HEK293 (cell line): ENCODE measurements around the gene DYNLT3.

Experiments used
- CTCF ChIA-PET: fragments of 350-600 bp; formaldehyde crosslinking; extraction: SDS; loops from one replicate; lab custom pipeline; 2021; ENCODE audit warnings: antibody characterized with exemption; lab: Yijun Ruan, JAX
- POLR2A ChIA-PET: fragments of 300-600 bp; formaldehyde crosslinking; extraction: SDS; loops from one replicate; lab custom pipeline; 2020; ENCODE audit warnings: antibody characterized with exemption, inconsistent platforms; lab: Yijun Ruan, JAX
- H3K27ac ChIP-seq: fragments of 200-500 bp; sonication (Bioruptor generic); 2 replicates; pipeline ENCODE4 v1.5.1; 2014; ENCODE audit warnings: low read depth, low read length, control low read depth, inconsistent platforms; ENCODE audit errors: extremely low read depth
- H3K36me3 ChIP-seq, 2 experiments: fragments of 200-500 bp in 1 of 2; sonication (Bioruptor generic) in 1 of 2; 1 replicate in 1 of 2; 2 replicates in 1 of 2; pipeline ENCODE4 v1.5.1; 2014 to 2017; ENCODE audit warnings: inconsistent platforms in 2 of 2, low read length in 2 of 2; ENCODE audit not compliant: control insufficient read depth in 2 of 2, insufficient read depth in 1 of 2
- H3K4me1 ChIP-seq: fragments of 200-500 bp; sonication (Bioruptor generic); 2 replicates; pipeline ENCODE4 v1.5.1; 2014; ENCODE audit warnings: mild to moderate bottlenecking, low read length, inconsistent platforms; ENCODE audit not compliant: control insufficient read depth, insufficient read depth
- H3K4me3 ChIP-seq: 2 replicates; pipeline ENCODE4 v1.5.1; 2011; ENCODE audit warnings: low read depth, mild to moderate bottlenecking, control low read depth, low read length, moderate library complexity
- H3K9me3 ChIP-seq: fragments of 200-500 bp; sonication (Bioruptor generic); 2 replicates; pipeline ENCODE4 v1.5.1; 2014; ENCODE audit warnings: low read depth, low read length, inconsistent platforms; ENCODE audit not compliant: control insufficient read depth, insufficient read depth
- KLF7 ChIP-seq: fragments of 450-650 bp; formaldehyde crosslinking; IDR thresholded peaks from 2 replicates; pipeline ENCODE4 v1.5.1; 2016; ENCODE audit warnings: missing biosample characterization, missing genetic modification characterization, borderline replicate concordance
- SP2 ChIP-seq: fragments of 450-650 bp; formaldehyde crosslinking; IDR thresholded peaks from 2 replicates; pipeline ENCODE4 v1.5.1; 2016; ENCODE audit warnings: missing biosample characterization, missing genetic modification characterization
- YY1 ChIP-seq: fragments of 450-650 bp; formaldehyde crosslinking; IDR thresholded peaks from 2 replicates; pipeline ENCODE4 v1.5.1; 2018; ENCODE audit warnings: missing biosample characterization, missing genetic modification characterization
- ZBTB44 ChIP-seq: fragments of 450-650 bp; IDR thresholded peaks from 2 replicates; pipeline ENCODE4 v1.5.1; 2018; ENCODE audit warnings: missing biosample characterization, mild to moderate bottlenecking, missing genetic modification characterization
- ZBTB48 ChIP-seq: fragments of 450-650 bp; formaldehyde crosslinking; IDR thresholded peaks from 2 replicates; pipeline ENCODE4 v1.5.1; 2016; ENCODE audit warnings: missing biosample characterization, missing genetic modification characterization
- ZFP37 ChIP-seq: fragments of 450-650 bp; formaldehyde crosslinking; IDR thresholded peaks from 2 replicates; pipeline ENCODE4 v1.5.1; 2016; ENCODE audit warnings: missing biosample characterization, missing genetic modification characterization
- ZNF132 ChIP-seq: fragments of 450-650 bp; formaldehyde crosslinking; IDR thresholded peaks from 2 replicates; pipeline ENCODE4 v1.5.1; 2017; ENCODE audit warnings: missing biosample characterization, missing genetic modification characterization, borderline replicate concordance
- ZNF133 ChIP-seq: fragments of 450-650 bp; formaldehyde crosslinking; IDR thresholded peaks from 2 replicates; pipeline ENCODE4 v1.5.1; 2016; ENCODE audit warnings: missing biosample characterization, missing genetic modification characterization
- ZNF184 ChIP-seq: fragments of 450-650 bp; IDR thresholded peaks from 2 replicates; pipeline ENCODE4 v1.5.1; 2018; ENCODE audit warnings: missing biosample characterization, mild to moderate bottlenecking, missing genetic modification characterization
- ZNF221 ChIP-seq: fragments of 450-650 bp; formaldehyde crosslinking; IDR thresholded peaks from 2 replicates; pipeline ENCODE4 v1.5.1; 2017; ENCODE audit warnings: missing biosample characterization, missing genetic modification characterization, borderline replicate concordance
- ZNF266 ChIP-seq: fragments of 450-650 bp; formaldehyde crosslinking; IDR thresholded peaks from 2 replicates; pipeline ENCODE4 v1.5.1; 2016; ENCODE audit warnings: missing biosample characterization, missing genetic modification characterization, low read depth
- ZNF350 ChIP-seq: fragments of 450-650 bp; formaldehyde crosslinking; IDR thresholded peaks from 2 replicates; pipeline ENCODE4 v1.5.0; 2017; ENCODE audit warnings: missing biosample characterization, mild to moderate bottlenecking, missing genetic modification characterization
- ZNF354C ChIP-seq: fragments of 450-650 bp; formaldehyde crosslinking; IDR thresholded peaks from 2 replicates; pipeline ENCODE4 v1.5.1; 2016; ENCODE audit warnings: missing biosample characterization, missing genetic modification characterization, low read depth, borderline replicate concordance
- ZNF391 ChIP-seq: fragments of 450-650 bp; formaldehyde crosslinking; IDR thresholded peaks from 2 replicates; pipeline ENCODE4 v1.5.1; 2016; ENCODE audit warnings: low read depth, missing biosample characterization, missing genetic modification characterization, borderline replicate concordance
- ZNF449 ChIP-seq: fragments of 450-650 bp; formaldehyde crosslinking; IDR thresholded peaks from 2 replicates; pipeline ENCODE4 v1.5.1; 2017; ENCODE audit warnings: missing biosample characterization, mild to moderate bottlenecking, missing genetic modification characterization, moderate library complexity
- ZNF473 ChIP-seq: fragments of 450-650 bp; formaldehyde crosslinking; IDR thresholded peaks from 2 replicates; pipeline ENCODE4 v1.5.1; 2017; ENCODE audit warnings: missing biosample characterization, missing genetic modification characterization
- ZNF48 ChIP-seq: fragments of 450-650 bp; formaldehyde crosslinking; IDR thresholded peaks from 2 replicates; pipeline ENCODE4 v1.5.1; 2016; ENCODE audit warnings: missing biosample characterization, missing genetic modification characterization
- ZNF510 ChIP-seq: fragments of 450-650 bp; formaldehyde crosslinking; IDR thresholded peaks from 2 replicates; pipeline ENCODE4 v1.5.1; 2018; ENCODE audit warnings: mild to moderate bottlenecking, missing genetic modification characterization, missing biosample characterization; ENCODE audit not compliant: insufficient replicate concordance
- ZNF513 ChIP-seq: fragments of 450-650 bp; IDR thresholded peaks from 2 replicates; pipeline ENCODE4 v1.5.1; 2018; ENCODE audit warnings: missing biosample characterization, missing genetic modification characterization
- ZNF624 ChIP-seq: fragments of 450-650 bp; formaldehyde crosslinking; IDR thresholded peaks from 2 replicates; pipeline ENCODE4 v1.5.1; 2017; ENCODE audit warnings: missing biosample characterization, missing genetic modification characterization
- ZNF777 ChIP-seq: fragments of 450-650 bp; formaldehyde crosslinking; IDR thresholded peaks from 2 replicates; pipeline ENCODE4 v1.5.1; 2017; ENCODE audit warnings: missing biosample characterization, missing genetic modification characterization, borderline replicate concordance
- ZSCAN23 ChIP-seq: fragments of 450-650 bp; formaldehyde crosslinking; IDR thresholded peaks from 2 replicates; pipeline ENCODE4 v1.5.1; 2016; ENCODE audit warnings: missing biosample characterization, missing genetic modification characterization
- TF ChIP-seq, protein P1 (sequence below): fragments of 450-650 bp; formaldehyde crosslinking; IDR thresholded peaks from 2 replicates; pipeline ENCODE4 v1.5.1; 2016; ENCODE audit warnings: missing biosample characterization, missing genetic modification characterization
- TF ChIP-seq, protein P2 (sequence below): fragments of 450-650 bp; formaldehyde crosslinking; optimal IDR thresholded peaks from 2 replicates; pipeline ENCODE3; 2016; ENCODE audit warnings: missing biosample characterization, mild to moderate bottlenecking, missing genetic modification characterization
- TF ChIP-seq, protein P3 (sequence below): fragments of 450-650 bp; formaldehyde crosslinking; IDR thresholded peaks from 2 replicates; pipeline ENCODE4 v1.5.1; 2016; ENCODE audit warnings: missing biosample characterization, missing genetic modification characterization

The DYNLT3 gene

DNA sequence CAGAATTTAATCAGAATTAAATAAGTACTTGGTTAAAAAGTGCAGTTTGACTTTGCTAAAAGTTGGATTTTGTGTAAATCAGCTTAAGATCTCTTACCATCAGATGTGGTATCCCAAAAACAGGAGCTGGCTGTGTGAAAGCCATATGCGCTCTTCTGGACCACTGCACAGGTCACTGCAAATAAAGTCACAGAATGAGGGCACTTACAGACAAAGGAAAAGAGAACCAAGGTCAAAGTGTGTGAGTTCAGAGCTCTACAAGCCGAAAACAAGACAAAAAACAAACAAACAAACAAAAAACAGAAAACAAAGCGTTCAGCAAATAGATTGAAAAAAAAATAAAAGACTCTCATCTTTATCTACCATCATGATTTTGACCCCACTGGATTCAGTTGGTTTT lies 6.4 kb downstream of the DYNLT3 start (continued):
- TF ChIP-seq ZNF266 (tag by site-specific recombination) (no peak), ZBTB48 (no peak), ZNF221 (tag by site-specific recombination) (no peak), ZNF624 (no peak), KLF7 (tag by site-specific recombination) (no peak)

- CTCF ChIA-PET: interaction anchor here (0.9 to 4.2 kb wide), 3 partner anchors 9 to 333 kb away, joined by 3 to 18 read pairs (median 4); no protein-coding TSS in a partner anchor
- H3K4me1 ChIP-seq: no peaks in the 10 kb centered on the region
- H3K4me3 ChIP-seq: no peak overlapping the region
- TF ChIP-seq, protein P1, sequence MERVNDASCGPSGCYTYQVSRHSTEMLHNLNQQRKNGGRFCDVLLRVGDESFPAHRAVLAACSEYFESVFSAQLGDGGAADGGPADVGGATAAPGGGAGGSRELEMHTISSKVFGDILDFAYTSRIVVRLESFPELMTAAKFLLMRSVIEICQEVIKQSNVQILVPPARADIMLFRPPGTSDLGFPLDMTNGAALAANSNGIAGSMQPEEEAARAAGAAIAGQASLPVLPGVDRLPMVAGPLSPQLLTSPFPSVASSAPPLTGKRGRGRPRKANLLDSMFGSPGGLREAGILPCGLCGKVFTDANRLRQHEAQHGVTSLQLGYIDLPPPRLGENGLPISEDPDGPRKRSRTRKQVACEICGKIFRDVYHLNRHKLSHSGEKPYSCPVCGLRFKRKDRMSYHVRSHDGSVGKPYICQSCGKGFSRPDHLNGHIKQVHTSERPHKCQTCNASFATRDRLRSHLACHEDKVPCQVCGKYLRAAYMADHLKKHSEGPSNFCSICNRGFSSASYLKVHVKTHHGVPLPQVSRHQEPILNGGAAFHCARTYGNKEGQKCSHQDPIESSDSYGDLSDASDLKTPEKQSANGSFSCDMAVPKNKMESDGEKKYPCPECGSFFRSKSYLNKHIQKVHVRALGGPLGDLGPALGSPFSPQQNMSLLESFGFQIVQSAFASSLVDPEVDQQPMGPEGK: no peak
- TF ChIP-seq ZNF133 (tag by site-specific recombination): no peak
- no peak for TF ChIP-seq ZNF184 (tag by site-specific recombination)
- TF ChIP-seq, protein P2, sequence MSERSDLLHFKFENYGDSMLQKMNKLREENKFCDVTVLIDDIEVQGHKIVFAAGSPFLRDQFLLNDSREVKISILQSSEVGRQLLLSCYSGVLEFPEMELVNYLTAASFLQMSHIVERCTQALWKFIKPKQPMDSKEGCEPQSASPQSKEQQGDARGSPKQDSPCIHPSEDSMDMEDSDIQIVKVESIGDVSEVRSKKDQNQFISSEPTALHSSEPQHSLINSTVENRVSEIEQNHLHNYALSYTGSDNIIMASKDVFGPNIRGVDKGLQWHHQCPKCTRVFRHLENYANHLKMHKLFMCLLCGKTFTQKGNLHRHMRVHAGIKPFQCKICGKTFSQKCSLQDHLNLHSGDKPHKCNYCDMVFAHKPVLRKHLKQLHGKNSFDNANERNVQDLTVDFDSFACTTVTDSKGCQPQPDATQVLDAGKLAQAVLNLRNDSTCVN (tag by site-specific recombination): no peak
- no peak for TF ChIP-seq ZNF350 (tag by site-specific recombination)
- TF ChIP-seq ZNF510 (tag by site-specific recombination): no peak
- no peak for TF ChIP-seq ZNF48 (tag by site-specific recombination)
- no peak for TF ChIP-seq ZNF354C
- TF ChIP-seq, all 188 proteins: peak for 0
- POLR2A ChIA-PET: no interaction called here
- Histone ChIP-seq H3K9me3 (no peaks in the 10 kb centered on the region), H3K27ac (no peak overlapping the region), H3K36me3 (peaks cover 3% of the 10 kb centered on the region in 2 experiments)
These were observed 12.4 kb downstream of the DYNLT3 start for GRCh38 chrX:37834937-37835336.

- no peaks in the 10 kb centered on the region for H3K4me1 ChIP-seq
- TF ChIP-seq ZNF449 (tag by site-specific recombination) (no peak), ZNF777 (tag by site-specific recombination) (no peak), ZSCAN23 (no peak), ZNF132 (tag by site-specific recombination) (no peak), ZNF391 (tag by site-specific recombination) (no peak), ZNF473 (tag by site-specific recombination) (no peak), SP2 (tag by site-specific recombination) (no peak), ZFP37 (tag by site-specific recombination) (no peak), YY1 (no peak), ZNF513 (tag by site-specific recombination) (no peak), ZNF354C (no peak), ZBTB44 (tag by site-specific recombination) (no peak)
- TF ChIP-seq, protein P3, sequence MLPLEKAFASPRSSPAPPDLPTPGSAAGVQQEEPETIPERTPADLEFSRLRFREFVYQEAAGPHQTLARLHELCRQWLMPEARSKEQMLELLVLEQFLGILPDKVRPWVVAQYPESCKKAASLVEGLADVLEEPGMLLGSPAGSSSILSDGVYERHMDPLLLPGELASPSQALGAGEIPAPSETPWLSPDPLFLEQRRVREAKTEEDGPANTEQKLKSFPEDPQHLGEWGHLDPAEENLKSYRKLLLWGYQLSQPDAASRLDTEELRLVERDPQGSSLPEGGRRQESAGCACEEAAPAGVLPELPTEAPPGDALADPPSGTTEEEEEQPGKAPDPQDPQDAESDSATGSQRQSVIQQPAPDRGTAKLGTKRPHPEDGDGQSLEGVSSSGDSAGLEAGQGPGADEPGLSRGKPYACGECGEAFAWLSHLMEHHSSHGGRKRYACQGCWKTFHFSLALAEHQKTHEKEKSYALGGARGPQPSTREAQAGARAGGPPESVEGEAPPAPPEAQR: no peak
- no peaks in the 10 kb centered on the region for H3K9me3 ChIP-seq
- no peaks in the 10 kb centered on the region for H3K36me3 ChIP-seq
- POLR2A ChIA-PET: no interaction called here
- no peak overlapping the region for H3K4me3 ChIP-seq
- H3K27ac ChIP-seq: no peak overlapping the region
- CTCF ChIA-PET: interaction anchor here (0.6 to 1.6 kb wide), 4 partner anchors 86 to 344 kb away, joined by 3 to 4 read pairs (median 3); no protein-coding TSS in a partner anchor
These were observed 17.0 kb downstream of the DYNLT3 start for GRCh38 chrX:37830371-37830770.
